ENCODE data around the gene HDAC10.

HDAC10 gene

GRCh38 chr22:50269970-50270665 is 19.1 kb upstream of the HDAC10 start, which contains the start of gene MAPK11:
TSS of gene MAPK11 (minus strand) at chr22:50270380. CDS start at chr22:50270292, 88 bp downstream.
- DNase-seq = no peak

GRCh38 chr22:50269573-50269969 is 18.5 kb upstream of the HDAC10 start:
- DNase-seq = no peak

- no peak for DNase-seq
Observed at GRCh38 chr22:50268655-50269113, 17.6 kb upstream of the HDAC10 start.

GRCh38 chr22:50267591-50268390 is 16.7 kb upstream of the HDAC10 start:
- no peak for DNase-seq

- no peak for DNase-seq
Observed at GRCh38 chr22:50266994-50267393, 15.9 kb upstream of the HDAC10 start.

GRCh38 chr22:50264946-50265669 is 14.0 kb upstream of the HDAC10 start:
- DNase-seq = no peak

- DNase-seq = no peak
Observed at GRCh38 chr22:50264104-50264745, 13.2 kb upstream of the HDAC10 start.

GRCh38 chr22:50262973-50263617 is 12.0 kb upstream of the HDAC10 start:
- no peak for DNase-seq

GRCh38 chr22:50262460-50262911 is 11.4 kb upstream of the HDAC10 start:
- no peak for DNase-seq

GRCh38 chr22:50261615-50262459 is 10.8 kb upstream of the HDAC10 start, which contains the start of gene MAPK12:
TSS of gene MAPK12 (minus strand) at chr22:50261683. CDS start at chr22:50261509, 174 bp downstream.
- no peak for DNase-seq

GRCh38 chr22:50260801-50261614 is 9.9 kb upstream of the HDAC10 start:
- no peak for DNase-seq

- DNase-seq = no peak
Observed at GRCh38 chr22:50260434-50260800, 9.4 kb upstream of the HDAC10 start.

GRCh38 chr22:50259302-50259701 is 8.2 kb upstream of the HDAC10 start:
- DNase-seq = no peak

- DNase-seq = no peak
Observed at GRCh38 chr22:50258361-50259292, 7.6 kb upstream of the HDAC10 start.

GRCh38 chr22:50257451-50258360 is 6.6 kb upstream of the HDAC10 start:
- no peak for DNase-seq

GRCh38 chr22:50257041-50257440 is 6.0 kb upstream of the HDAC10 start:
- no peak for DNase-seq

- no peak for DNase-seq
Observed at GRCh38 chr22:50256258-50256862, 5.3 kb upstream of the HDAC10 start.

- DNase-seq = no peak
Observed at GRCh38 chr22:50255607-50256006, 4.5 kb upstream of the HDAC10 start.

All from NCI-H187 (cell line).